PC-9 (cell line): ENCODE results near the gene PLOD3. TPM values are rescaled to one million over a fixed set of nuclear protein-coding genes. Genes with fewer than 3 reads are reported as not detected.

Experiments
- BruUV-seq: library from RNA; stranded (reverse); fragments of 400-500 nt; replicated peaks from 2 replicates; lab custom pipeline; 2021; lab: Mats Ljungman, UMichigan
- CTCF ChIA-PET: fragments of 300-600 bp; sonication (Branson Sonifier 250); formaldehyde crosslinking; loops from one replicate; lab custom pipeline; 2022; ENCODE audit warnings: antibody characterized with exemption; lab: Charles Lee
- POLR2A ChIA-PET: fragments of 300-600 bp; sonication (Branson Sonifier 250); formaldehyde crosslinking; loops from one replicate; lab custom pipeline; 2022; ENCODE audit warnings: antibody characterized with exemption; ENCODE audit not compliant: unreplicated experiment; lab: Charles Lee
- DNase-seq, 2 experiments: peaks; one replicate each; pipeline versions ENCODE4 v3.0.0 to v3.0.0-alpha.2; 2015 to 2022; ENCODE audit warnings: mixed read lengths in 1 of 2
- H2AFZ ChIP-seq: fragments of 200-600 bp; sonication (generic); 2 replicates; pipeline ENCODE4 v1.8.1; 2017; ENCODE audit warnings: antibody characterized with exemption
- H3F3A ChIP-seq: fragments of 200-600 bp; sonication (generic); 2 replicates; pipeline ENCODE4 v1.8.1; 2017; ENCODE audit warnings: antibody characterized with exemption, mild to moderate bottlenecking, low read depth; ENCODE audit not compliant: insufficient read depth
- H3K27ac ChIP-seq: fragments of 200-600 bp; sonication (generic); 2 replicates; pipeline ENCODE4 v1.6.1; 2016; ENCODE audit warnings: mixed run types
- H3K27me3 ChIP-seq: fragments of 200-600 bp; sonication (generic); 2 replicates; pipeline ENCODE4 v1.6.1; 2016; ENCODE audit warnings: low read depth, mixed run types; ENCODE audit not compliant: insufficient read depth
- H3K36me3 ChIP-seq: fragments of 200-600 bp; sonication (generic); 2 replicates; pipeline ENCODE4 v1.6.1; 2016; ENCODE audit warnings: low read depth, mixed run types
- H3K4me1 ChIP-seq: fragments of 200-600 bp; sonication (generic); replicated peaks from 2 replicates; pipeline ENCODE4 v1.6.1; 2016; ENCODE audit warnings: mixed run types; ENCODE audit not compliant: insufficient read depth
- H3K4me2 ChIP-seq: fragments of 200-600 bp; sonication (generic); 2 replicates; pipeline ENCODE4 v1.6.1; 2017; ENCODE audit warnings: mixed run types
- H3K4me3 ChIP-seq: fragments of 200-600 bp; sonication (generic); 2 replicates; pipeline ENCODE4 v1.6.1; 2016; ENCODE audit warnings: mixed run types
- H3K79me2 ChIP-seq: fragments of 200-600 bp; sonication (generic); 2 replicates; pipeline ENCODE4 v1.6.1; 2017; ENCODE audit warnings: low read depth, mixed run types
- H3K9me2 ChIP-seq: fragments of 200-600 bp; sonication (generic); 2 replicates; pipeline ENCODE4 v1.8.1; 2017; ENCODE audit warnings: mild to moderate bottlenecking; ENCODE audit not compliant: insufficient read depth
- H3K9me3 ChIP-seq: fragments of 200-600 bp; sonication (generic); 2 replicates; pipeline ENCODE4 v1.8.1; 2016; ENCODE audit warnings: low read depth; ENCODE audit not compliant: insufficient read depth
- H4K20me1 ChIP-seq: fragments of 200-600 bp; sonication (generic); 2 replicates; pipeline ENCODE4 v1.8.1; 2017; ENCODE audit not compliant: insufficient read depth
- EZH2 ChIP-seq: fragments of 200-600 bp; sonication (generic); IDR thresholded peaks from 2 replicates; pipeline ENCODE4 v1.8.0; 2017; ENCODE audit warnings: antibody characterized with exemption, low read depth
- intact Hi-C: fragments of 100-400 bp; cut with micrococcal nuclease; formaldehyde crosslinking; loops from one replicate; pipeline ENCODE4 v1.10.0; 2022; ENCODE audit not compliant: unreplicated experiment
- total RNA-seq: library from RNA; stranded (reverse); gene quantifications from 2 replicates; pipeline ENCODE4 v1.2.3, GENCODE V29; 2021
- TF ChIP-seq, protein P1 (sequence below): fragments of 200-600 bp; sonication (generic); conservative IDR thresholded peaks from 2 replicates; pipeline ENCODE4 v1.6.1; 2017; ENCODE audit warnings: mixed run types, antibody characterized with exemption, mild to moderate bottlenecking, moderate library complexity

PLOD3 gene
- total RNA-seq, 1 experiment from 2014 or later = 93.2 TPM

DNA sequence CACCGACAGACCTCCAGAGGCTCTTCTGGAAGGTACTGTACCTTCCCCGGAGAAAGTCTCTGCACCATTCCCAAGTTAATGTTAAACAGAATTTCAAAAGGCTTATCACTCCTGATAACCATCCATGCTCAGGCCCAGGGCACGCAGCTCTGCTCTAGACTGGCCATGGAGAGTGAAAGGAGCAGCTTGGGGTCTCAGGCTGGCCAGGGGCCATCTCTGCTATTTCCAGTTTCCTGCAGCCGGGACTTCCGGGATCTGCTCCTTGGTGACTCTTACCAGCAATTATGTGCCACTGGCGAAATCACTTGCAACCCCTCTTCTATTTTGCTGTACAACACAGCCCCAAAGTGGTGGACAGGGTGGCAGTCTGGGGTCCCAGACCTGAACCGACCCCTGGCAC is 14.3 kb upstream of the PLOD3 start:
- intact Hi-C loops = loop anchor here (1.0 kb wide), 2 partner anchors 13 kb away; partner anchors contain the start of gene ZNHIT1
- H3K79me2 ChIP-seq = no peaks in the 10 kb centered on the region
- no peaks in the 10 kb centered on the region for H4K20me1 ChIP-seq
- peak overlapping the region; percentile 44; the same call in 1 of the 2 replicates for H3K27ac ChIP-seq
- peak overlapping the region; percentile 59; the same call in 1 of the 2 replicates for H3K4me3 ChIP-seq
- DNase-seq = peak in 1 of 2 experiments; percentile 29
- H3F3A ChIP-seq = peaks cover 19% of the 10 kb centered on the region; the same call in 1 of the 2 replicates
- TF ChIP-seq, protein P1, sequence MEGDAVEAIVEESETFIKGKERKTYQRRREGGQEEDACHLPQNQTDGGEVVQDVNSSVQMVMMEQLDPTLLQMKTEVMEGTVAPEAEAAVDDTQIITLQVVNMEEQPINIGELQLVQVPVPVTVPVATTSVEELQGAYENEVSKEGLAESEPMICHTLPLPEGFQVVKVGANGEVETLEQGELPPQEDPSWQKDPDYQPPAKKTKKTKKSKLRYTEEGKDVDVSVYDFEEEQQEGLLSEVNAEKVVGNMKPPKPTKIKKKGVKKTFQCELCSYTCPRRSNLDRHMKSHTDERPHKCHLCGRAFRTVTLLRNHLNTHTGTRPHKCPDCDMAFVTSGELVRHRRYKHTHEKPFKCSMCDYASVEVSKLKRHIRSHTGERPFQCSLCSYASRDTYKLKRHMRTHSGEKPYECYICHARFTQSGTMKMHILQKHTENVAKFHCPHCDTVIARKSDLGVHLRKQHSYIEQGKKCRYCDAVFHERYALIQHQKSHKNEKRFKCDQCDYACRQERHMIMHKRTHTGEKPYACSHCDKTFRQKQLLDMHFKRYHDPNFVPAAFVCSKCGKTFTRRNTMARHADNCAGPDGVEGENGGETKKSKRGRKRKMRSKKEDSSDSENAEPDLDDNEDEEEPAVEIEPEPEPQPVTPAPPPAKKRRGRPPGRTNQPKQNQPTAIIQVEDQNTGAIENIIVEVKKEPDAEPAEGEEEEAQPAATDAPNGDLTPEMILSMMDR = no peak
- TF ChIP-seq EZH2 = no peak
- H2AFZ ChIP-seq = no peak overlapping the region
- ChIA-PET POLR2A (interaction anchor here (1.1 kb wide), 1 partner anchor 14 kb away, joined by 61 read pairs; the partner anchor contains the start of genes PLOD3 and ZNHIT1), CTCF (interaction anchor here (1.3 kb wide), 1 partner anchor 13 kb away, joined by 3 read pairs; no protein-coding TSS in a partner anchor)
- 0 out of 2 replicates have a peak, but pooled peaks cover 5% of the 10 kb centered on the region for H3K36me3 ChIP-seq
- H3K9me3 ChIP-seq = no peaks in the 10 kb centered on the region
- peaks cover 5% of the 10 kb centered on the region for H3K4me1 ChIP-seq
- H3K9me2 ChIP-seq = no peaks in the 10 kb centered on the region
- H3K27me3 ChIP-seq = no peaks in the 10 kb centered on the region
- peak overlapping the region; percentile 80 for H3K4me2 ChIP-seq
- no TSS peak for BruUV-seq

DNA sequence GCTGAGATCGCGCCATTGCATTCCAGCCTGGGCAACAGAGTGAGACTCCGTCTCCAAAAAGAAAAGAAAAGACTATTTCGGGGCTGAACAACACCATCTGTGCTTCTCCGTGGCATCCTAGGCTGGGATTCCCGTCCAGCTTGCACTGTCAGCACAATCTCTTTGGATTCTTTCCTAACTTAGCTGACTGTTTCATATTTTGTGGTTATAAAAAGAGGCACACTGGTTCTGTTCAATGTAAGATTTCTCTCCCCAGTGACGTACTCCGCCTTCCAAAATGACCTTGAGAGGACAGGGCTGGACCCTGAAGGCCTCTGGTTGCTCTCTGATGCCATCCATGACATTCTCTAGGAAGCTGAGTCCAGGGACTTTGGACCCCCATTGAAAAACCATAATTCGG is 9.3 kb upstream of the PLOD3 start:
- CTCF ChIA-PET = interaction anchor here (0.7 kb wide), 1 partner anchor 174 kb away, joined by 3 read pairs; no protein-coding TSS in a partner anchor
- no TSS peak for BruUV-seq
- no peak for TF ChIP-seq EZH2
- TF ChIP-seq, protein P1 = no peak
- H3K27me3 ChIP-seq = no peaks in the 10 kb centered on the region
- no peaks in the 10 kb centered on the region for H3K79me2 ChIP-seq
- H3K9me3 ChIP-seq = no peaks in the 10 kb centered on the region
- H3K27ac ChIP-seq = no peak overlapping the region
- no peak overlapping the region for H3K4me3 ChIP-seq
- intact Hi-C loops = no loop called here
- H3K36me3 ChIP-seq = 0 out of 2 replicates have a peak, but pooled peaks cover 5% of the 10 kb centered on the region
- no peaks in the 10 kb centered on the region; the same call in 1 of the 2 replicates for H4K20me1 ChIP-seq
- H3K9me2 ChIP-seq = no peaks in the 10 kb centered on the region
- H3K4me2 ChIP-seq = no peak overlapping the region
- DNase-seq = no peak
- H3K4me1 ChIP-seq = peaks cover under 1% of the 10 kb centered on the region; the same call in 1 of the 2 replicates
- peaks cover 3% of the 10 kb centered on the region; the same call in 1 of the 2 replicates for H3F3A ChIP-seq
- no peak overlapping the region for H2AFZ ChIP-seq
- POLR2A ChIA-PET = interaction anchor here (0.7 kb wide), 1 partner anchor 83 kb away, joined by 7 read pairs; no protein-coding TSS in a partner anchor

DNA sequence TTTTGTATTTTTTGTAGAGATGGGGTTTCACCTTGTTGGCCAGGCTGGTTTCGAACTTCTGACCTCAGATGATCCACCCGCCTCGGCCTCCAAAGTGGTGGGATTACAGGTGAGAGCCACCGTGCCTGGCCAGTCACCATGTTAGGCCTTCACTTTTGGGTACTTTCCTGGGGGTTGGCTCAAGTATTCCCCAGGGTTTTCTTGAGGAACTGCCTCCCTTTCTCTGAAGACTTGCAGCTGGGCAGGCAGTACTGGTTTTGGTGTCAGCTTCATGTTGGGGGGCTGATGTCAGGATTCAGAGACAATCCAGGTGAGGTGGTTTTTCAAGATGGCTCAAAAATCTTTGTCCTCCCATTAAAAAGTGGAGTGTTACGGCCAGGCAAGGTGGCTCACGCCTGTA is 8.3 kb upstream of the PLOD3 start:
- DNase-seq = no peak
- ChIA-PET POLR2A (no interaction called here), CTCF (interaction anchor here (1.0 kb wide), 1 partner anchor 81 kb away, joined by 3 read pairs; no protein-coding TSS in a partner anchor)
- Histone ChIP-seq H4K20me1 (no peaks in the 10 kb centered on the region; the same call in 1 of the 2 replicates), H3K79me2 (peaks cover 5% of the 10 kb centered on the region; the same call in 1 of the 2 replicates), H3K9me3 (no peaks in the 10 kb centered on the region), H3K27me3 (no peaks in the 10 kb centered on the region), H3K9me2 (no peaks in the 10 kb centered on the region), H2AFZ (no peak overlapping the region), H3K36me3 (0 out of 2 replicates have a peak, but pooled peaks cover 5% of the 10 kb centered on the region), H3K4me2 (no peak overlapping the region), H3K4me3 (no peak overlapping the region), H3K4me1 (no peaks in the 10 kb centered on the region), H3F3A (no peaks in the 10 kb centered on the region), H3K27ac (no peak overlapping the region)
- intact Hi-C loops = no loop called here
- BruUV-seq = no TSS peak
- TF ChIP-seq, protein P1 = no peak
- no peak for TF ChIP-seq EZH2
